SK-N-SH treated with all-trans-retinoic acid at 6 μM for 48 hours (cell line): ENCODE data around the gene MC1R.

ENCODE experiments used
- BACH2 ChIP-seq: fragments of 250-450 bp; sonication (Bioruptor Pico); IDR thresholded peaks from 2 replicates; pipeline ENCODE4 v1.9.0; 2021; ENCODE audit warnings: mild to moderate bottlenecking, borderline replicate concordance
- ESRRG ChIP-seq: fragments of 250-450 bp; sonication (Bioruptor Pico); IDR thresholded peaks from 2 replicates; pipeline ENCODE4 v1.6.1; 2021; ENCODE audit warnings: mild to moderate bottlenecking
- GLIS3 ChIP-seq: fragments of 250-450 bp; sonication (Bioruptor Pico); IDR thresholded peaks from 2 replicates; pipeline ENCODE4 v1.5.0; 2020; ENCODE audit warnings: mild to moderate bottlenecking, moderate library complexity
- OSR1 ChIP-seq: fragments of 250-450 bp; sonication (Bioruptor Pico); IDR thresholded peaks from 2 replicates; pipeline ENCODE4 v1.8.0; 2022; ENCODE audit warnings: moderate library complexity, mild to moderate bottlenecking, inconsistent platforms
- PATZ1 ChIP-seq: fragments of 250-450 bp; sonication (Bioruptor Pico); IDR thresholded peaks from 2 replicates; pipeline ENCODE4 v1.8.0; 2020; ENCODE audit warnings: mild to moderate bottlenecking, moderate library complexity, borderline replicate concordance
- PPARA ChIP-seq: fragments of 250-450 bp; sonication (Bioruptor Pico); IDR thresholded peaks from 2 replicates; pipeline ENCODE4 v1.5.0; 2020; ENCODE audit warnings: mild to moderate bottlenecking, borderline replicate concordance
- RARB ChIP-seq: fragments of 250-450 bp; sonication (Bioruptor Pico); IDR thresholded peaks from 2 replicates; pipeline ENCODE4 v1.8.0; 2021; ENCODE audit warnings: mild to moderate bottlenecking, moderate library complexity
- TSHZ2 ChIP-seq: fragments of 250-450 bp; sonication (Bioruptor Pico); IDR thresholded peaks from 2 replicates; pipeline ENCODE4 v1.5.0; 2020; ENCODE audit warnings: mild to moderate bottlenecking, moderate library complexity
- ZC3H10 ChIP-seq: fragments of 250-450 bp; sonication (Bioruptor Pico); IDR thresholded peaks from 2 replicates; pipeline ENCODE4 v1.5.1; 2021; ENCODE audit warnings: mild to moderate bottlenecking, moderate library complexity
- ZFP3 ChIP-seq: fragments of 250-450 bp; sonication (Bioruptor Pico); IDR thresholded peaks from 2 replicates; pipeline ENCODE4 v1.5.0; 2020; ENCODE audit warnings: mild to moderate bottlenecking, moderate library complexity
- ZFP30 ChIP-seq: fragments of 450-650 bp; formaldehyde crosslinking; IDR thresholded peaks from 2 replicates; pipeline ENCODE4 v1.5.0; 2022; ENCODE audit warnings: mild to moderate bottlenecking, moderate library complexity
- ZNF8 ChIP-seq: fragments of 450-650 bp; formaldehyde crosslinking; IDR thresholded peaks from 2 replicates; pipeline ENCODE4 v1.5.0; 2020; ENCODE audit warnings: mild to moderate bottlenecking, moderate library complexity

GRCh38 chr16:89869911-89870310, 48.8 kb upstream of the MC1R start:
- TF ChIP-seq ZNF8 (CRISPR knock-in tag) (no peak), PPARA (CRISPR knock-in tag) (no peak), PATZ1 (no peak), TSHZ2 (CRISPR knock-in tag) (no peak), RARB (CRISPR knock-in tag) (no peak), ESRRG (no peak), ZC3H10 (CRISPR knock-in tag) (no peak), OSR1 (no peak), GLIS3 (no peak), ZFP3 (no peak), ZFP30 (CRISPR knock-in tag) (no peak), BACH2 (no peak)
